ENCODE results near the gene TGFBR2.

TGFBR2 gene

GRCh38 chr3:30638685-30639412 is 32.4 kb downstream of the TGFBR2 start:
- no peak for DNase-seq

GRCh38 chr3:30639937-30640336 is 33.5 kb downstream of the TGFBR2 start:
- DNase-seq = no peak

GRCh38 chr3:30640851-30641250 is 34.5 kb downstream of the TGFBR2 start:
- no peak for DNase-seq

GRCh38 chr3:30641416-30642251 is 35.2 kb downstream of the TGFBR2 start:
- no peak for DNase-seq

- DNase-seq = no peak
Observed at GRCh38 chr3:30642849-30643361, 36.5 kb downstream of the TGFBR2 start.

GRCh38 chr3:30643763-30644462 is 37.5 kb downstream of the TGFBR2 start:
- DNase-seq = no peak

- DNase-seq = no peak
Observed at GRCh38 chr3:30644615-30645014, 38.2 kb downstream of the TGFBR2 start.

- no peak for DNase-seq
Observed at GRCh38 chr3:30645077-30645476, 38.7 kb downstream of the TGFBR2 start.

- no peak for DNase-seq
Observed at GRCh38 chr3:30646181-30646876, 39.9 kb downstream of the TGFBR2 start.

- no peak for DNase-seq
Observed at GRCh38 chr3:30646961-30647752, 40.8 kb downstream of the TGFBR2 start.

- no peak for DNase-seq
Observed at GRCh38 chr3:30648670-30649357, 42.4 kb downstream of the TGFBR2 start.

- DNase-seq = no peak
Observed at GRCh38 chr3:30649572-30650318, 43.3 kb downstream of the TGFBR2 start.

- DNase-seq = no peak
Observed at GRCh38 chr3:30650348-30650995, 44.1 kb downstream of the TGFBR2 start.

- DNase-seq = no peak
Observed at GRCh38 chr3:30654269-30654668, 47.9 kb downstream of the TGFBR2 start.

GRCh38 chr3:30655187-30655812 is 48.9 kb downstream of the TGFBR2 start:
- DNase-seq = no peak

- no peak for DNase-seq
Observed at GRCh38 chr3:30656624-30657141, 50.3 kb downstream of the TGFBR2 start.

- no peak for DNase-seq
Observed at GRCh38 chr3:30657914-30658313, 51.5 kb downstream of the TGFBR2 start.

GRCh38 chr3:30658328-30659052 is 52.1 kb downstream of the TGFBR2 start:
- no peak for DNase-seq
